NCI-H345 treated with DMSO at 0.1 percent for 48 hours (cell line): ENCODE data around the gene KRTAP9-1.
"Not testable (repeated sequence)": the region's sequence is repeated elsewhere in the genome, so short reads cannot be mapped to it uniquely, and the experiment has no call there.

Experiments
- DNase-seq: peaks from one replicate; lab custom pipeline; 2025; ENCODE audit not compliant: unreplicated experiment; lab: John Stamatoyannopoulos, UW

KRTAP9-1 gene, protein sequence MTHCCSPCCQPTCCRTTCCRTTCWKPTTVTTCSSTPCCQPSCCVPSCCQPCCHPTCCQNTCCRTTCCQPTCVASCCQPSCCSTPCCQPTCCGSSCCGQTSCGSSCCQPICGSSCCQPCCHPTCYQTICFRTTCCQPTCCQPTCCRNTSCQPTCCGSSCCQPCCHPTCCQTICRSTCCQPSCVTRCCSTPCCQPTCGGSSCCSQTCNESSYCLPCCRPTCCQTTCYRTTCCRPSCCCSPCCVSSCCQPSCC

DNA sequence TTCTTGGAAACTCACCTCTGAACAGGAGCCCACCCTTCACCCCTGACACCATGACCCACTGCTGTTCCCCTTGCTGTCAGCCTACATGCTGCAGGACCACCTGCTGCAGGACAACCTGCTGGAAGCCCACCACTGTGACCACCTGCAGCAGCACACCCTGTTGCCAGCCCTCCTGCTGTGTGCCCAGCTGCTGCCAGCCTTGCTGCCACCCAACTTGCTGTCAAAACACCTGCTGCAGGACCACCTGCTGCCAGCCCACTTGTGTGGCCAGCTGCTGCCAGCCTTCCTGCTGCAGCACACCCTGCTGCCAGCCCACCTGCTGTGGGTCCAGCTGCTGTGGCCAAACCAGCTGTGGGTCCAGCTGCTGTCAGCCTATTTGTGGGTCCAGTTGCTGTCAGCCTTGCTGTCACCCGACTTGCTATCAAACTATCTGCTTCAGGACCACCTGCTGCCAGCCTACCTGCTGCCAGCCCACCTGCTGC, at the start of gene KRTAP9-1:
Gene KRTAP9-1 (plus strand): TSS at position 51 of the 482 bp plus-strand sequence. CDS start 0 bp downstream, at position 51.
- not testable (repeated sequence) for DNase-seq

- no peak for DNase-seq
These were observed 49.1 kb upstream of the KRTAP9-1 start, which contains the start of gene KRTAP4-6 for GRCh38 chr17:41140360-41141131. TSS of gene KRTAP4-6 (minus strand) at chr17:41140544. CDS start at chr17:41140487, 57 bp downstream.

DNA sequence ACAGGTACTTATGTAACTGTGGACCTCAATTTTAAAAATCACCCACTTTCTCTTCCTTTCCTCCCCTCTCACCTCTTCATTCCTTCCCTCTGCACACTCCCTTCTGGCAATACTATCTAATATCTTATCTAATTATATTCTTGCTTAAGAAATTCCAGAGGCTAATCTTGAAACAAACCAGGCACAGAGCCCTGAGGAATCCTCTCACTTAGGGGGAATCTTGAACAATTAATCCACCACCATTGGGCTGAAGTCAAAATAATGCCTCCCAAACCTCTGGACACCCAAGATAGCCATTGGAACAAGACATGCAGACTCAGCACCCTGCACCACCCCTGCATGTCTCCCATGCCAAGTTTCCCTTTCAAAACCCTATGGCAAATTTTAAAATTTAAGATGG, 48.3 kb upstream of the KRTAP9-1 start:
- DNase-seq: no peak

DNA sequence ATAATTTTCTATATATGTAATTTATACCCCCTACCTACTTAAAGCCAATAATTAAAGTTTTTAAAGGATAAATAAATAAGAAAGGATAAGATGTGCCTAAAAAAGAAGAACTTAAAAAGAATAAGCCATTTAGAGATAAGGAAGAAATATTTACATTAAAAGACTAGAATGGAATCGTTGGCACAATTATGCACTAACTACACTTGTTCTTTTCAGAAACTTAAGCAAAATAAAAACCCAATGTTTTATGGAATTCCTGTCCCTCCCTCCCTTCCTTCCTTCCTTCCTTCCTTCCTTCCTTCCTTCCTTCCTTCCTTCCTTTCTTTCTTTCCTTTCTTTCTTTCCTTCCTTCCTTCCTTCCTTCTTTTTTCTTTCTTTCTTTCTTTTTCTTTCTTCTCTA, 44.8 kb upstream of the KRTAP9-1 start:
- no peak for DNase-seq

DNA sequence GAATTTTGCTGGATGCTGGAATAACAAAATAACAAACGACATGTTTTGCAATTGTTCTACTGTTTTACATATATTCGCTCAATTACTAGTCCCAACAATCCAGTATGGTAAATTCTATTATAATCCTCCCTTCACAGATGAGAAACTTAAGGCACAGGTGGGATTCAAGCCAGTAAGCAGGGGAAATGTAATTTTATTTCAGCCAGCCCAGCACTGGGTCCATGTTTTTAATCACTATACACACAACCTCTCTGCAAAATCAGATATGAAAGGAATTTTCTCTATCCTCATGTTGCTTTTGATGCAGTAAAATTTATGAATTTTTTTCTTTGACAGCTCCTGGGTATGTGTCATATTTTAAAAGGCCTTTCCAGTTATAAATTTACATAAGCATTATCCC, 44.4 kb upstream of the KRTAP9-1 start:
- DNase-seq: no peak

DNA sequence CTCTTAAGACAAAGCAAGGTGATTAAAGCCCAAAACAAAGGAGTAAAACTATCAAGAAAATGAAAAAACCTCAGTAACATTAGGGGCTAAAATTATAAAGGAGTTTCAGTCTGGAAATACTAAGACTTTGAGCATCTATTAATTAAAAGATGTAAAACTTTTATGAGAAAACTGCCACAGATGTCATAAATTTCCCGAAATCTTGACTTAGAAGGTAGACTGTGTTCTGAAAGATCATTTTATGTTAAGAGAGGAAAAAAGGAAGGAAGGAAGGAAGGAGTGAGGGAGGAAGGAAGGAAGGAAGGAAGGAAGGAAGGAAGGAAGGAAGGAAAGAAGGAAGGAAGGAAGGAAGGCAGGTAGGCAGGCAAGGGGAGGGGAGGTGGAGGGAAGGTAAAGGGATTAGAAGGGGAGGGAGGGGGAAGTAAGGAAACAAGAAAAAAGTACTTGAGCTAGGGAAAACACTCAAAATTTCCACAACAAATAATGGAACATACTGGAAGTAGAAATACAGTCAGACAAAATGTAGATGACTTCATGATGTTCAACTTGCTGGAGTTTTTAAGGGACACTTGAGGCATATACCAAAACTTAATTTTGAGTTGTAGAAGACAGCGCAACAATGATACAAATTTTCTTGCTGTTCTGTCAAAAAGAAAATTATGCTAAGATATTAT, 42.0 kb upstream of the KRTAP9-1 start:
- no peak for DNase-seq

- DNase-seq: not testable (repeated sequence)
These were observed 40.6 kb upstream of the KRTAP9-1 start for GRCh38 chr17:41148971-41149651.

DNA sequence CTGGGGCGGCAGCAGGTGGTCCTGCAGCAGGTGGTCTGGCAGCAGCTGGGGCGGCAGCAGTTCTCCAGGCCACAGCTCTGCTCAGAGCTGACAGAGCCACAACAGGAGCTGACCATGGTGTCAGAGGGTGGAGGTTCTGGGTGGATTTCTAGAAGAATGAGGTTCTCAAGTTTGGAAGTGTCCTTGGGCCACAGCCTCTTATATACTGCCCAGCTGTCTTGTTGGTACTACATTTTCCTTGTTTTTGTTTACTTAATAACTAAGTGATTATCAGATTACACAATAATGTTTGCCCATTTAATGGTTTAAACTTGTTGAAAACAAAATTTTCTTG, 40.1 kb upstream of the KRTAP9-1 start, which contains the start of gene KRTAP4-5:
Gene KRTAP4-5 (minus strand): TSS at position 174 of the 334 bp plus-strand sequence. CDS start 58 bp downstream, at position 116.
- DNase-seq: no peak

DNA sequence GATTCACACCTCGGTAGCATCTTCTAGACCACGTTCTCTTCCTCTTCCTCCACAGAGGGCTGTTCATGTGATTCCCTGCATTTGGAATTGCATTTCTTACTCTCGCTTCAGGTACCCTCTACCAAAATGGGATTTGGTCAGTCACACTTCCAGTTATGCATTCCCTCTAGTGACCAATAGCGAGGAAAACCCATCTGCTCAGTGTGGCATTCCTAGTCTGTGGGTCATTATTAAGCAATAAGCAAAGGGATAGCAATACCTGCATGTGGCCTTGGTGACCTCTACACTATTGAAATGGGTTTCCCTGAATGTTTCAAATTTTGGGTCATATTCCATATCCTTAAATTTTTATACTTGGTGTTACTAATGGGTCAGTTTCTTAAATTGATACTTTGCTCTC, 39.7 kb upstream of the KRTAP9-1 start:
- no peak for DNase-seq

- no peak for DNase-seq
These were observed 38.2 kb upstream of the KRTAP9-1 start for GRCh38 chr17:41151525-41151924.

- no peak for DNase-seq
These were observed 35.8 kb upstream of the KRTAP9-1 start for GRCh38 chr17:41153856-41154255.

DNA sequence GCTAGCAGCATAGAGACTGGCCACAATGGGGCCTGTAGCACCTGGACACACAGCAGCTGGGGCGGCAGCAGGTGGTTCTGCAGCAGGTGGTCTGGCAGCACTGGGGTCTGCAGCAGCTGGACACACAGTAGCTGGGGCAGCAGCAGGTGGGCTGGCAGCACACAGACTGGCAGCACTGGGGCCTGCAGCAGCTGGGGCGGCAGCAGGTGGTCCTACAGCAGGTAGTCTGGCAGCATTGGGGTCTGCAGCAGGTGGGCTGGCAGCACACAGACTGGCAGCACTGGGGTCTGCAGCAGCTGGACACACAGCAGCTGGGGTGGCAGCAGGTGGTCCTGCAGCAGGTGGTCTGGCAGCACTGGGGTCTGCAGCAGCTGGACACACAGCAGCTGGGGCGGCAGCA, 29.5 kb upstream of the KRTAP9-1 start:
- DNase-seq: not testable (repeated sequence)

- DNase-seq: no peak
These were observed 29.0 kb upstream of the KRTAP9-1 start, which contains the start of gene KRTAP4-4 for GRCh38 chr17:41160648-41161047. TSS of gene KRTAP4-4 (minus strand) at chr17:41160748. CDS start at chr17:41160691, 57 bp downstream.

DNA sequence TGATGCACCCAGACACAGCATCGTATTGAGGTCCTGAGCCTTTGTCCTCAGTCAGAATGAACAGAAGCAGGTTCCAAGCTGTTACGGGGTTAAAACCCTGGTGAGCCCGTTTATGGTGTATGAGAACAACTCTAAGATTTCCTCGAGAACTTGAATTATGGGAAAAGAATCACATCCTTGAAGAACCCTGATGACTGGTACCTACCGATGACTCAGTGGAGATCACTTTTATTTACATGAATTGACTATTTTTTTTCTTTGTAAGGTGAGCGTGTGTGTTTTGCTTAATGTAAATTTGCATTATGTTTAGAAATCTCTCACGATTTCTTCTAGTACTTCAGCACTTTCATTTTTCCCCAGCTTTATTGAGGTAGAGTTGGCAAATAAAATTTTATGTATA, 25.9 kb upstream of the KRTAP9-1 start:
- no peak for DNase-seq

DNA sequence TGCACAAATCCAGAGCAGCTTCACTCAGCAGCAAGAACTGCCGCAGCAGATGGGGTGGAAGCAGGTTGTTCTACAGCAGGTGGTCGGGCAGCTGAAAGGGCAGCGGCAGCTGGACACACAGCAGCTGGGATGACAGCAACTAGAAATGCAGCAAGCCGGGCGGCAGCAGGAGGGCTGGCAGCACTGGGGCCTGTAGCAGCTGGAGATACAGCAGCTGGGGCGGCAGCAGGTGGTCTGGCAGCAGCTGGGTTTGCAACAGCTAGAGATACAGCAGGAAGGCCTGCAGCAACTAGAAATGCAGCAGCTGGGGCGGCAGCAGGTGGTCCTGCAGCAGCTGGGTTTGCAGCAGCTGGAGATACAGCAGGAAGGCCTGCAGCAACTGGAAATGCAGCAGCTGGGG, 22.1 kb upstream of the KRTAP9-1 start:
- no peak for DNase-seq

DNA sequence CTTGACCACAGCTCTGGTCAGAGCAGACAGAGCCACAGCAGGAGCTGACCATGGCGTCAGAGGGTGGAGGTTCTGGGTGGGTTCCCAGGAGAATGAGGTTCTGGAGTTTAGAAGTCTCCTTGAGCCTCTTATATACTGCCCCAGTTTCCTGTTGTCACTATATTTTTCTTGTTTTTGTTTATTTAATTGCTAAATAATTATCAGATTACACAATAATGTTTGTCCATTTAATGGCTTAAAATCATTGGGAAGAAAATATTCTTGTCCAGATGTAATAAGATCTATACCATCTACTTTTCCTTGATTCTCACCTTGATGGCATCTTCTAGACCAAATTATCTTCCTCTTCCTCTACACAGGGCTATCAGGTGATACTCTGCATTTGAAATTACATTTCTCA, 21.6 kb upstream of the KRTAP9-1 start, which contains the start of gene KRTAP4-3:
Gene KRTAP4-3 (minus strand): TSS at position 101 of the 400 bp plus-strand sequence. CDS start 49 bp downstream, at position 52.
- no peak for DNase-seq

GRCh38 chr17:41171886-41172285, 17.8 kb upstream of the KRTAP9-1 start:
- no peak for DNase-seq

GRCh38 chr17:41176744-41177387, 12.8 kb upstream of the KRTAP9-1 start:
- DNase-seq: no peak

DNA sequence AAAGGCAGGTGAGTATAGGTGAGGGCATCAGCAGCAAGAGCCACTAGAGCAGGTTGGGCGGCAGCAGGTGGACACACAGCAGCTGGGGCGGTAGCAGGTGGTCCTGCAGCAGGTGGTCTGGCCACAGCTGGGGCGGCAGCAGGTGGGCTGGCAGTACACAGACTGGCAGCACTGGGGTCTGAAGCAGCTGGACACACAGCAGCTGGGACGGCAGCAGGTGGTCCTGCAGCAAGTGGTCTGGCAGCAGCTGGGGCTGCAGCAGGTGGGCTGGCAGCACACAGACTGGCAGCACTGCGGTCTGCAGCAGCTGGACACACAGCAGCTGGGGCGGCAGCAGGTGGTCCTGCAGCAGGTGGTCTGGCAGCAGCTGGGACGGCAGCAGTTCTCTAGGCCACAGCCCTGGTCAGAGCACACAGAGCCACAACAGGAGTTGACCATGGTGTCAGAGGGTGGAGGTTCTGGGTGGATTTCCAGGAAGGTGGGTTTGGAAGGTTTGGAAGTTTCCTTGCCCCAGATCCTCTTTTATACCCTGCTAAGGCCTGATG, 11.9 kb upstream of the KRTAP9-1 start, which contains the start of gene KRTAP4-2:
Gene KRTAP4-2 (minus strand): TSS at position 495 of the 545 bp plus-strand sequence. CDS start 57 bp downstream, at position 438.
- no peak for DNase-seq

GRCh38 chr17:41178341-41178740, 11.3 kb upstream of the KRTAP9-1 start:
- no peak for DNase-seq
